Fibroblast of skin of scalp (primary cell): ENCODE data around the gene LGI4. TPM values are rescaled to one million over a fixed set of nuclear protein-coding genes. Genes with fewer than 3 reads are reported as not detected.

ENCODE experiments used
- DNase-seq: peaks from one replicate; pipeline ENCODE4 v3.0.0-alpha.2; 2013
- polyA plus RNA-seq, 2 experiments: library from polyadenylated mRNA; unstranded; fragments of 120-200 nt; gene quantifications; one replicate each; pipeline ENCODE4 v1.2.1, GENCODE V29; 2013; ENCODE audit not compliant: insufficient read length in 2 of 2

LGI4 gene
- polyA plus RNA-seq (2013, experiment 1 of 2; ENCODE audit: insufficient read length), result 0.25 TPM
- polyA plus RNA-seq (2013, experiment 2 of 2; ENCODE audit: insufficient read length), result 0.97 TPM

- DNase-seq, result no peak
These were observed at the start of gene LGI4 for GRCh38 chr19:35134601-35135242. Gene LGI4 (minus strand): TSS chr19:35135059. CDS start chr19:35134680, 379 bp downstream.

DNA sequence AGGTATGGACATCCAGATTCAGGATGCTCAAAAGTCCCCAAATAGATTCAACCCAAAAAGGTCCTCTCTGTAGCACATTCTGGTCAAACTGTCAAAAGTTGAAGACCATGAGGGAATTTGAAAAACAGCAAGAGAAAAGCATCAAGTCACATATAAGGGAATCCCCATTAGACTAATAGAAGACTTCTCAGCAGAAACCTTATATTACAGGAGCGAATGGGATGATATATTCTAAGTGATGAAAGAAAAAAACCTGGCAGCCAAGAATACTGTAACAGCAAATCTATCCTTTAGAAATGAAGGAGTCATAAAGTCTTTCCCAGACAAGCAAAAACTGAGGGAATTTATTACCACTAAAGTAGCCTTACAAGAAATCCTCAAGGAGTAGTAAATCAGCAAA lies 49.4 kb upstream of the LGI4 start:
- no peak for DNase-seq

DNA sequence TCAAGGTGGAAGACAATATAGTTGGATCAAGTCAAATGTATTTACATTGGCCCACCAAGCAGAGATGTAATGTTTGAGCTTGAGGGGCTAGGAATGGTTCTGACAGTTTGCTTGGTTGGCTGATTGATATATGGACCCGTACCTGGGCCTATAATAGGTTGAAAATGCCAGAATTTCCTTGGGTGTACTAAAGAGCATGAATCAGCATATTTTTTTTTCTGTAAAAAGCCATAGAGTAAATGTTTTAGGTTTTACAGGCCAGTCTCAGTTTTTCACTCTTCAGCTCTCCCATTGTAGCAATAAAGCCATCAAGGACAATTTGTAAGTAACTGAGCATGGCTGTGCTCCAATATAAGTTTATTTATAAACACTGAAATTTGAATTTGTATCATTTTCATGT lies 46.5 kb upstream of the LGI4 start:
- DNase-seq, result no peak

DNA sequence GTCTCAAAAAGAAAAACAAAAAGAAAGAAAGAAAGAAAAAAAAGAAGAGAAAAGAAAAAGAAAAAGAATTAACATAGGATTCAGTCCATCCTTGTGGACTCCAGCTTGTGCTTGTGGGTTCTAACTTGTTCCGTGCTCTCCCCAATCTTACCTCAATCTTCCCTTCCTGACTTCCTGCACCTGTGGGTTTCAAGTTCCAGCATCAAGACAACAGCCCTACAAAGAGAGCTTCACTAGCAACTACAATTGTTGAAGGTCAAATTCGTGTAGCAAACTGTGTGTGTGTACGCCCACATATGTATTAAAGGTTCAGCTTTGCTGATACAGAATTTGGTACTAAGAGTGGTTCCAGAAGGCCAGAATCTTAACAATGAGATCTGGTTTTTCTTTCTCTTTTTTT lies 45.0 kb upstream of the LGI4 start:
- DNase-seq, result no peak

GRCh38 chr19:35178701-35179100 lies 43.8 kb upstream of the LGI4 start:
- DNase-seq, result no peak

DNA sequence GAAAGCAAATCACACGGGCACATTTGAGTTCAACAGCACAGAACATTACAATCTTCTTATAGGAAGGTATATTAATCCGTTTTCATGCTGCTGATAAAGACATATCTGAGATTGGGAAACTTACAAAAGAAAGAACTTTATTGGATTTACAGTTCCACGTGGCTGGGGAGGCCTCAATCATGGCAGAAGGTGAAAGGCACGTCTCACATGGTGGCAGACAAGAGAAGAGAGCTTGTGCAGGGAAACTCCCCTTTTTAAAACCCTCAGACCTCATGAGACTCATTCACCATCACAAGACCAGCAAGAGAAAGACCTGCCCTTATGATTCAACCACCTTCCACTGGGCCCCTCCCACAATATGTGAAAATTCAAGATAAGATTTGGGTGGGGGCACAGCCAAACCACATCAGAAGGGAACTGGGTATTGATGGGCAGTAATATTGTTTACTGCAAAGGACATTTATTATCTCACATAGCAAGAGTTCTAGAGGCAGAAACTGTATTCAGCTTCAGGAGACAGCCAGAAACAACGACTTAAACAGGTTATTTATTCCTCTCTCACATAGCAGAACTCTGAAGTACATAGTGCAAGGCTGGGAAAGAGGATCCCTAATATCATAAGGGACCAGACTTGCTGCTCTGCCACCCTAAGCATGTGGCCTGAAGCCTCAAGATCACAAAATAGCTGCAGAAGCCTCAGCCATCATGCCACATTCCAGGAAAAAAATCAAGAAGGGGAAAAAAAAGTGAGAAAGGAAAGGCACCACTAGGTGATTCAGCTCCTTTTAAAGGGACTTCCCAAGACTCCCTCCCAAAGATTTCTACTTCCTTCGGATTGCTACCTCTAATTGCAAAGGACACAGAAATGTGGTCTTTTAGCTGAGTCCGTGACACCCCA lies 42.8 kb upstream of the LGI4 start:
- DNase-seq, result no peak

DNA sequence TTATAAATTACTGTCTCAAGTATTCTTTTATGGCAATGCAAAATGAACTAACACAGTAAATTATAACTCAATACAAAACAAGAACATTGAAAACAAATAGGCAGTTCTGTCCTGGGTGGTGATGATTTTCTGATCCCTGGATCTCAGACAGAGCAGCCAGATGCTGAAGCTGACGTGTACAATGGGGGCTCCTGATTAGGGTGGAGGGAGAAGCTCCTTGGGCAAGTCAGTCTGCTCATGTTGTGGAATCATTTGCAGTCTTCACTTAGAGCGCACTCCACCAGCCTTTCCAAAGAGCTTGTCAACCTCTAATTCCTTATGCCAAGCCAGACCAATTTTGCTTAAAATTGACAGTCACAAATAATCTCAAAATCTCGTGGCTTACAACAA lies 41.3 kb upstream of the LGI4 start:
- DNase-seq, result no peak

DNA sequence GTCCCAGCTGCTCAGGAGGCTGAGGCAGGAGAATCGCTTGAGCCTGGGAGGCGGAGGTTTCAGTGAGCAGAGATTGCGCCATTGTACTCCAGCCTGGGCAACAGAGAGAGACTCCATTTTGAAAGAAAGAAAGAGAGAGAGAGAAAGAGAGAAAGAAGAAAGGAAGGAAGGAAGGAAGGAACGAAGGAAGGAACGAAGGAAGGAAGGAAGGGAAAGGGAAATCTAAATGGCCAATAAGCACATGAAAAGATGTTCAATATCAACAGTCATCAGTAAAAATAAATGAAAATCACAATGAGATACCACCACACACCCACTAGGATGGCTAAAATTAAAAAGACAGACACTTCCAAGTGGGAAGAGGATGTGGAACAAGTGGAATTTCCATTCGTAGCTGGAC lies 39.4 kb upstream of the LGI4 start:
- DNase-seq, result no peak

- no peak for DNase-seq
These were observed 36.9 kb upstream of the LGI4 start for GRCh38 chr19:35171730-35172129.

DNA sequence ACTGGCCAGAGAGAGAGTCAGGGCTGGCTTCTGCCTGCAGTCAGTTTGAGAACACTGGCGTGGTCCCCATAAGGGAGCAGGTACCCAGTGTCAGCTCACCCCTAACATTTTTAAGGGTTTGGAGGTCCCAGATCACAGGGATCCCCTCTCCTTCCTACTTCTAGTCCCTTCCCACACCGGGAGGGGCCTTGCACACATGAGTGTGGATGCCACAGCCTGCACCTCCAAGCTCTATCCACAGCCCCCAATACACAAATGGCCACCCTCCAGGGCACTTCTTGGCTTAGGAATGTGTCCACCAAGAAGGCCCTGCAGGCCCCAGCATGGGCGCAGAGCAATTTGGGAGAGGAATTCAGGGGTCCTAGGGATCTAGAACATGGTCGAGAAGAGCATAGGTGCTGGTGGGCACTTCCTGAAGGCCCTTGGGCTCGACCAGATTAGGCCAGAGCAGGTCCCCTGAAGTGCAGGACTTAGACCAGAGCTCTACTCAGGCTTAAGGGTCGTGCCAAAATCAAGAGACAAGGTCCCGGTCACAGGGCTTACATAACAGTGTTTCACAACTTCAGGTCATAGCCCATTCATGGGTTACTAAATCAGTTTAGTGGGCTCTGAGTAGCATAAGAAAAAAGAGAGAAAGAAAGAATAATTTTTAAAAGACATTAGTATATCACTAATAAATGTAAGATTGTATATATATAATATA lies 35.7 kb upstream of the LGI4 start:
- no peak for DNase-seq

DNA sequence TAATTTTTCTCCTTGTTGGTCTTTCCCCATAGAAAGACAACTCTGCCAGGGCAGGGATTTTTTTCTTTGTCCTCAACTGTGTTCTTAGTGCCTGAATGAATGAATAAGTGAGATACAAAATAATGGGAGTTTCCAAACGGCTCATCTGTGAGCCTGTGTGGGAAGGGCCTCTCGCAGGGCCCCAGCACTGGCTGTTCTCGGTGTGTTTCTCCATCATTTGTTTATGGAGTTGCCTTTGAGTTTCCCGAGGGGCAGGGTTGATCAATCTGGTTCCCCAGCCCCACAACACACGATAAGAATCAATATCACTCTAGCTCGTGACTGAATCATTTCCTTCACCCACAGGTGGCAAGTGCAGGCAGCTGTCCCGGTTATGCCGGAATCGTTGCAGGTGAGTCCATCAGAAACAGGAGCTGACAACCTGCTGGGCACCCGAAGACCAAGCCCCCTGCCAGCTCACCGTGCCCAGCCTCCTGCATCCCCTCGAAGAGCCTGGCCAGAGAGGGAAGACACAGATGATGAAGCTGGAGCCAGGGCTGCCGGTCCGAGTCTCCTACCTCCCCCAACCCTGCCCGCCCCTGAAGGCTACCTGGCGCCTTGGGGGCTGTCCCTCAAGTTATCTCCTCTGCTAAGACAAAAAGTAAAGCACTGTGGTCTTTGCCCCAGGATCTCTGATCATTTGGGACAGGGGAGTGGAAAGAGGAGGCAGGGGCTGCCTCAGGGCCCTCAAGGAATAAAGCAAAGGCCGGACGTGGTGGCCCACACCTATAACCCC lies 34.5 kb upstream of the LGI4 start:
- no peak for DNase-seq

DNA sequence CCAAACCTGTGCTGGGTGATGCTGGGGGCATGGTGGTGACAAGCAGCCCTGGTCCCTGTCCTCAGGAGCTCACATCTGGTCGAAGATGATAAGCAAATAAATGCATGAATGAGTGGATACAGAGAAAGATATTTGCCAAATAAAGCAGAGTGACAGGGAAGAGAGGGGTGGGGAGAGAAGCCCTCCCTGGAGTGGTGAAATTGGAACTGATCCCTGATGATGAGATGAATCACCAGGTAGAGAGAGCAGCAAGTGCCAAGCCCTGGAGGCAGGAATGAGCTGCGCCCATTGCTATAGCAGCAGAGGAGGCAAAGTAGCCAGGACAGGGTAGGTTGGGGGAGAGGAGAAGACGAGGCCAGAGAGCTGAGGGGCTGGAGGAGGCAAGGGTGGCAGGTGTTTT lies 33.3 kb upstream of the LGI4 start:
- DNase-seq, result no peak

DNA sequence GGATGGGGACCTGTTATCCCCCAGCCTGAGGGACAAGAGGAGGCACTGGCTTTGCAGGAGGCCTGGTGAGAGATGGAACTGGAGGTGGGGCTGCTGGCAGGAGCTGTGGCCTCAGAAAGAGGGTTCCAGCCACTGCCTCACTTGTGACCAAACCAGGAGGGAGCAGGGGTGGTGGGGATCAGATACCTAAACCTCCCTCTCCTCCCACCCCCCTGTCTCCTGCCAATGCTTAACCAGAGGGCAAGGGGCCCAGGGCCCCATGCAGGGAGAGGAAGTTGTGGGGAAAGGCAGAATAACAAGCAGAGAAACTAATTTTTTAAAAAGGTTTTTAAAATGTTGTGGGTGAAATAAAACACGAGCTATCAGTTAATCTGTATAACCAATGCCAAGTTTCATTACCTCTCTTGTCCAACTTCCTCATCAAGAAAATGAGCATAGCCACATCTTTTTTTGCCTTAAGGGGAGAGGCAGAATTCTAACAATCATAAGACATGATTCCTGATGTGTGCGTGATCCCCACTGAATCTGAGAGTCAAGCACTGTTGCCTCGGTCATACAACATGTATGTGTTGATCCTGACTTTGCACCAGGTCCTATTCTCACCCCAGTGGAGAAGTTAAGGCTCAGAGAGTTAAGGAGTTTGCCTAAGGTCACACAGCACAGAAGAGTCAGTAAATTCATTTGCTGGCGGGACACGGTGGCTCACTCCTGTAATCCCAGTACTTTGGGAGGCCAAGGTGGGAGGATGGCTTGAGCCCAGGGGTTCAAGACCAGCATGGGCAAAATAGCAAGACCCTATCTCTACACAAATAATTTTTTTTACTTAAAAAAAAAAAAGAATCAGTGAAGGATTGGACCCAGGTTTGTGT lies 32.6 kb upstream of the LGI4 start:
- no peak for DNase-seq

DNA sequence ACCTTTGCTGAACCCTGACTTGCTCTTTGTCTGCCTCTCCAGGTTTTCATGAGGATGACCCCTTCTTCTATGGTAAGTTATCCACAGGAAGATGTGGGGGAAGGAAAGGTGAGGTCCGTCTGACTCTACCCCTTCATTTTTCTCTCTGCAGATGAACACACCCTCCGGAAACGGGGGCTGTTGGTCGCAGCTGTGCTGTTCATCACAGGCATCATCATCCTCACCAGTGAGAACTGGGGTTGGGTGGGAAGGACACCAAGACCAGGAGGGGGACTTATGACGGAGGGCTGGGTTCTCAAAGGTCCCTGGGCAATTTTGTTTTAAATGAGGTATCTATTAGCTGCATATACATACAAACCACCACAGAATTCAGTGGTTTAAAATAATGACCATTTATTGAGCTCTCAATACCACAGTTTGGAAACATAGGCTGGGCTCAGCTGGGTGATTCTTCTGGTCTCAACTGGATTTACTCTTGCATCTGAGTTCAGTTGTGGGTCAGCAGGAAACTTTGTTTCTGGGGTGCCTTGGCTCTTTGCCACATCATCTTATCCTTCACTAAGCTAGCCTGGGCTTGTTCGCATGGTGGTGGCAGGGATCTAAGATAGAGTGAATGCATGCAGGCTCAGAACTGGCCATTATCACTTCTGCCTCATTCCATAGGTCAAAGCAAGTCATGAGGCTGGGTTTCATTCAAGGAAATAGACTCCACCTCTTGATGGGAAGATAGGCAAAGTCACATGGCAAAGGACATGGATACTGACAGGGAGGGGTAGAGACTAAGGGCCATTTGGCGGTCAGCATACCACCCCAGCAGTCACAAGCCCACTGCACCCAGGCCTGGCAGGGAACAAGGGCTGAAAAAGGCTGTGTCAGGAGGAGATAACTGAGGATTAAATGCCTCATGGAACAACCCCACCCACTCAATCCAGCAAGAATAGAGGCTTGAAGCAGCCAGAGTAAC lies 31.5 kb upstream of the LGI4 start:
- DNase-seq, result no peak

GRCh38 chr19:35165200-35166058 lies 30.6 kb upstream of the LGI4 start:
- DNase-seq, result no peak

GRCh38 chr19:35164418-35164817 lies 29.6 kb upstream of the LGI4 start:
- DNase-seq, result no peak

- DNase-seq, result peak; percentile 85
These were observed 27.8 kb upstream of the LGI4 start for GRCh38 chr19:35162471-35163326.

GRCh38 chr19:35161434-35161743 lies 26.5 kb upstream of the LGI4 start:
- DNase-seq, result no peak
